Activated CD4-positive, alpha-beta T cell treated with anti-CD3 and anti-CD28 coated beads for 4 hours (primary cell): ENCODE measurements around the gene CKLF.
A peak's percentile ranks its signal among the peaks of the same experiment; 100 is the strongest.
"Not testable (repeated sequence)": the region's sequence is repeated elsewhere in the genome, so short reads cannot be mapped to it uniquely, and the experiment has no call there.

Experiments used
- DNase-seq, 2 donors: peaks; one replicate each; pipeline ENCODE4 v3.0.0-alpha.2; 2020

CKLF gene

GRCh38 chr16:66572356-66572755 is 20.0 kb downstream of the CKLF start:
- no peak for DNase-seq

- no peak for DNase-seq
Observed at GRCh38 chr16:66574081-66574480, 21.7 kb downstream of the CKLF start.

GRCh38 chr16:66574531-66574930 is 22.2 kb downstream of the CKLF start:
- no peak for DNase-seq

- DNase-seq = no peak
Observed at GRCh38 chr16:66575060-66575459, 22.7 kb downstream of the CKLF start.

- no peak for DNase-seq
Observed at GRCh38 chr16:66576296-66576695, 23.9 kb downstream of the CKLF start.

GRCh38 chr16:66578651-66579531 is 26.5 kb downstream of the CKLF start, which contains the start of gene CMTM2:
Gene CMTM2, plus strand, starts transcription at chr16:66579463. Its CDS starts 145 bp downstream, at chr16:66579608.
- peak in 1 of 2 donors; percentile 18 for DNase-seq

GRCh38 chr16:66580605-66581209 is 28.3 kb downstream of the CKLF start:
- no peak for DNase-seq

GRCh38 chr16:66581246-66581952 is 29.0 kb downstream of the CKLF start:
- DNase-seq = no peak

GRCh38 chr16:66585481-66586239 is 33.3 kb downstream of the CKLF start:
- no peak for DNase-seq

- no peak for DNase-seq
Observed at GRCh38 chr16:66587881-66588600, 35.7 kb downstream of the CKLF start.

- DNase-seq = peak; percentile 57 to 63
Observed at GRCh38 chr16:66588981-66589713, 36.8 kb downstream of the CKLF start.

- peak; percentile 27 for DNase-seq
Observed at GRCh38 chr16:66590322-66590721, 37.9 kb downstream of the CKLF start.

GRCh38 chr16:66591018-66591417 is 38.6 kb downstream of the CKLF start:
- DNase-seq = no peak

GRCh38 chr16:66592241-66592640 is 39.9 kb downstream of the CKLF start:
- no peak for DNase-seq

- DNase-seq = no peak
Observed at GRCh38 chr16:66592814-66593213, 40.4 kb downstream of the CKLF start.

- DNase-seq = no peak
Observed at GRCh38 chr16:66594739-66595138, 42.4 kb downstream of the CKLF start.

- DNase-seq = not testable (repeated sequence)
Observed at GRCh38 chr16:66596559-66596958, 44.2 kb downstream of the CKLF start.

GRCh38 chr16:66596986-66597848 is 44.8 kb downstream of the CKLF start:
- no peak for DNase-seq

- no peak for DNase-seq
Observed at GRCh38 chr16:66598111-66598510, 45.7 kb downstream of the CKLF start.

GRCh38 chr16:66599726-66600125 is 47.4 kb downstream of the CKLF start:
- DNase-seq = no peak
